ENCODE data around the gene LGALS1.

LGALS1 gene

GRCh38 chr22:37674951-37675929 lies at the start of gene LGALS1:
Gene LGALS1, plus strand, starts transcription at chr22:37675636. Its CDS starts 67 bp downstream, at chr22:37675703.
- DNase-seq: no peak

- no peak for DNase-seq
Measured at GRCh38 chr22:37625737-37626136, 49.7 kb upstream of the LGALS1 start.

- DNase-seq: no peak
Measured at GRCh38 chr22:37626144-37626543, 49.3 kb upstream of the LGALS1 start.

GRCh38 chr22:37626556-37627075 lies 48.8 kb upstream of the LGALS1 start:
- no peak for DNase-seq

GRCh38 chr22:37627121-37627520 lies 48.3 kb upstream of the LGALS1 start:
- DNase-seq: no peak

GRCh38 chr22:37627545-37627944 lies 47.9 kb upstream of the LGALS1 start:
- no peak for DNase-seq

GRCh38 chr22:37628830-37629229 lies 46.6 kb upstream of the LGALS1 start:
- no peak for DNase-seq

GRCh38 chr22:37629928-37630327 lies 45.5 kb upstream of the LGALS1 start:
- DNase-seq: no peak

- DNase-seq: no peak
Measured at GRCh38 chr22:37630839-37631435, 44.5 kb upstream of the LGALS1 start.

GRCh38 chr22:37631448-37632173 lies 43.8 kb upstream of the LGALS1 start:
- DNase-seq: no peak

GRCh38 chr22:37632174-37633088 lies 43.0 kb upstream of the LGALS1 start:
- no peak for DNase-seq

GRCh38 chr22:37633089-37633624 lies 42.3 kb upstream of the LGALS1 start:
- no peak for DNase-seq

- DNase-seq: peak; percentile 91
Measured at GRCh38 chr22:37633625-37634416, 41.6 kb upstream of the LGALS1 start.

- DNase-seq: no peak
Measured at GRCh38 chr22:37634417-37634924, 41.0 kb upstream of the LGALS1 start.

GRCh38 chr22:37635157-37635556 lies 40.3 kb upstream of the LGALS1 start:
- DNase-seq: no peak

- DNase-seq: no peak
Measured at GRCh38 chr22:37636186-37636948, 39.1 kb upstream of the LGALS1 start.

GRCh38 chr22:37636949-37637273 lies 38.5 kb upstream of the LGALS1 start:
- DNase-seq: no peak

GRCh38 chr22:37638391-37639069 lies 36.9 kb upstream of the LGALS1 start:
- no peak for DNase-seq

GRCh38 chr22:37639070-37639760 lies 36.2 kb upstream of the LGALS1 start, which contains the start of gene SH3BP1:
Gene SH3BP1, plus strand, starts transcription at chr22:37639669. Its CDS starts 119 bp downstream, at chr22:37639788.
- DNase-seq: no peak
